ENCODE results near the gene KCNMA1.
A peak's percentile ranks its signal among the peaks of the same experiment; 100 is the strongest.

Gene KCNMA1

DNA sequence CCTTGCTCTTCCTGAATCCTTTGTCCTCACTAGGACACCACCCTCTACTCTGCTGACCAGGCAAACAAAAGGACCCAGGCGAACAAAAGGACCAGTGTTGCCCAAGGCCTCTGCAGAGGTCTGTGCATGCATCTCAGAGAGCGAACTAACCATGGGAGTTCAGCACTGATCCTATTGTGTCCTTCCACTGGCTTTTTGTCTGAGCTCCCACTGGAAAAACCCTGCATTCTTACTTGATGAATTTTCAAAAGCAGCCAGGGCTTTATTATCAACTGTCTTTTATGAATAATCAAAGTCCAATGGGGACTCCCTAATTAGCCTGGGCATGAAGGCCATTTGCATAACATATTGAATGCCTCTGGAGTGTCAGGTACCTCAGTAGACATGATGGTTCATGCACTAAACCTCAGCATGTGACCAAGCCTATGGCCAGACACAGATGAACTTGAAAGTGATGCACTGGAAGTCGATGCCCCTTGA lies 140.6 kb downstream of the KCNMA1 start:
- no peak for TF ChIP-seq TAF1 (IDR thresholded peaks at IDR 0.05; ENCODE audit: low read depth)
- TF ChIP-seq RAD21 (IDR thresholded peaks at IDR 0.05; ENCODE audit: low read depth) = no peak
- TF ChIP-seq NFIC (IDR thresholded peaks at IDR 0.05) = no peak
- TF ChIP-seq, protein P1, sequence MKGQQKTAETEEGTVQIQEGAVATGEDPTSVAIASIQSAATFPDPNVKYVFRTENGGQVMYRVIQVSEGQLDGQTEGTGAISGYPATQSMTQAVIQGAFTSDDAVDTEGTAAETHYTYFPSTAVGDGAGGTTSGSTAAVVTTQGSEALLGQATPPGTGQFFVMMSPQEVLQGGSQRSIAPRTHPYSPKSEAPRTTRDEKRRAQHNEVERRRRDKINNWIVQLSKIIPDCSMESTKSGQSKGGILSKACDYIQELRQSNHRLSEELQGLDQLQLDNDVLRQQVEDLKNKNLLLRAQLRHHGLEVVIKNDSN (IDR thresholded peaks at IDR 0.05) = no peak
- TF ChIP-seq EP300 (IDR thresholded peaks at IDR 0.05; ENCODE audit: borderline replicate concordance) = no peak
- TF ChIP-seq EGR1 (IDR thresholded peaks at IDR 0.05) = no peak

DNA sequence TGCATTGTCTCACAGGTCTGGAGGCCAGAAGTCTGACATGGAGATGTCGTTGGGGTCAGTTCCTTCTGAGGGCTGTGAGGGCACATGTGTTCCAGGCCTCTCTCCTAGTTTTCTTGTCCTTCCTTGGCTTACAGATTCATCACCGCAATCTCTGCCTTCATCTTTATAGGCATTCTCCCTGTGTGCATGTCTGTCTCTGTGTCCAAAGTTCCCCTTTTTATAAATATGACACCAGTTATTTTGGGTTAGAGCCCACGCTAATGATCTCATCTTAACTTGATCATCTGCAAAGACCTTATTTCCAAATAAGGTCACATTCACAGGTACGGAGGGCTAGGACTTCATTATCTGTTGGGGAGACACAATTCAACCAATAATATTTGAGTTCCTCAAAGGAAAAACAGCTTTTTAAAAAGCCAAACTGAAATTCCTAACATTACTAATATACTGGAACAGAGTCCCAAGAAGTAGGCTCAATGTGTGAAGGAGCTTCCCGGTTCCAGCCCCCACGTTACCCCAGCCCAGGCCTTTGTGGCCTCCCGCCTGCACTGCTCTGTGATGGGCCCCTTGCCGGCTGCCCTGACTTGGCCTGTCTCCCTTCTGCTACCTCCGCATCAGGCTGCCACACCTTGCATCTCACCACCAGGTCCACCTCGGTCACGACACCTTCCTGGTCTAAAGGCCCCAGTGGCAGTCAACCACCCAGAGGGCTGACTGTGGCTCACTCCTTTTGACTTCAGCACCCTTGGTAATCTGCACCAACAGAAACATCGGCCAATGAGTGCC lies 142.7 kb downstream of the KCNMA1 start:
- TF ChIP-seq CREB1 (IDR thresholded peaks at IDR 0.05; ENCODE audit: low read depth) = no peak
- TF ChIP-seq TCF12 (IDR thresholded peaks at IDR 0.05; ENCODE audit: low read depth) = no peak
- TF ChIP-seq CEBPB (IDR thresholded peaks at IDR 0.05) = no peak
- TF ChIP-seq EP300 (IDR thresholded peaks at IDR 0.05; ENCODE audit: borderline replicate concordance) = no peak
- TF ChIP-seq YY1 (IDR thresholded peaks at IDR 0.05; ENCODE audit: low read depth) = no peak
- no peak for TF ChIP-seq ZBTB7A (IDR thresholded peaks at IDR 0.05; ENCODE audit: low read depth)
- TF ChIP-seq NFIC (IDR thresholded peaks at IDR 0.05) = no peak
- TF ChIP-seq FOXM1 (IDR thresholded peaks at IDR 0.05; ENCODE audit: borderline replicate concordance, low read depth) = no peak
- TF ChIP-seq, protein P2, sequence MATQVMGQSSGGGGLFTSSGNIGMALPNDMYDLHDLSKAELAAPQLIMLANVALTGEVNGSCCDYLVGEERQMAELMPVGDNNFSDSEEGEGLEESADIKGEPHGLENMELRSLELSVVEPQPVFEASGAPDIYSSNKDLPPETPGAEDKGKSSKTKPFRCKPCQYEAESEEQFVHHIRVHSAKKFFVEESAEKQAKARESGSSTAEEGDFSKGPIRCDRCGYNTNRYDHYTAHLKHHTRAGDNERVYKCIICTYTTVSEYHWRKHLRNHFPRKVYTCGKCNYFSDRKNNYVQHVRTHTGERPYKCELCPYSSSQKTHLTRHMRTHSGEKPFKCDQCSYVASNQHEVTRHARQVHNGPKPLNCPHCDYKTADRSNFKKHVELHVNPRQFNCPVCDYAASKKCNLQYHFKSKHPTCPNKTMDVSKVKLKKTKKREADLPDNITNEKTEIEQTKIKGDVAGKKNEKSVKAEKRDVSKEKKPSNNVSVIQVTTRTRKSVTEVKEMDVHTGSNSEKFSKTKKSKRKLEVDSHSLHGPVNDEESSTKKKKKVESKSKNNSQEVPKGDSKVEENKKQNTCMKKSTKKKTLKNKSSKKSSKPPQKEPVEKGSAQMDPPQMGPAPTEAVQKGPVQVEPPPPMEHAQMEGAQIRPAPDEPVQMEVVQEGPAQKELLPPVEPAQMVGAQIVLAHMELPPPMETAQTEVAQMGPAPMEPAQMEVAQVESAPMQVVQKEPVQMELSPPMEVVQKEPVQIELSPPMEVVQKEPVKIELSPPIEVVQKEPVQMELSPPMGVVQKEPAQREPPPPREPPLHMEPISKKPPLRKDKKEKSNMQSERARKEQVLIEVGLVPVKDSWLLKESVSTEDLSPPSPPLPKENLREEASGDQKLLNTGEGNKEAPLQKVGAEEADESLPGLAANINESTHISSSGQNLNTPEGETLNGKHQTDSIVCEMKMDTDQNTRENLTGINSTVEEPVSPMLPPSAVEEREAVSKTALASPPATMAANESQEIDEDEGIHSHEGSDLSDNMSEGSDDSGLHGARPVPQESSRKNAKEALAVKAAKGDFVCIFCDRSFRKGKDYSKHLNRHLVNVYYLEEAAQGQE (IDR thresholded peaks at IDR 0.05; ENCODE audit: low read depth) = no peak
- TF ChIP-seq TEAD4 (IDR thresholded peaks at IDR 0.05) = no peak
- TF ChIP-seq EGR1 (IDR thresholded peaks at IDR 0.05) = no peak
- TF ChIP-seq, protein P3, sequence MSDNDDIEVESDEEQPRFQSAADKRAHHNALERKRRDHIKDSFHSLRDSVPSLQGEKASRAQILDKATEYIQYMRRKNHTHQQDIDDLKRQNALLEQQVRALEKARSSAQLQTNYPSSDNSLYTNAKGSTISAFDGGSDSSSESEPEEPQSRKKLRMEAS (IDR thresholded peaks at IDR 0.05) = no peak
- no peak for TF ChIP-seq TAF1 (IDR thresholded peaks at IDR 0.05; ENCODE audit: low read depth)
- TF ChIP-seq RAD21 (IDR thresholded peaks at IDR 0.05; ENCODE audit: low read depth) = no peak
- TF ChIP-seq, protein P1 (IDR thresholded peaks at IDR 0.05) = no peak

DNA sequence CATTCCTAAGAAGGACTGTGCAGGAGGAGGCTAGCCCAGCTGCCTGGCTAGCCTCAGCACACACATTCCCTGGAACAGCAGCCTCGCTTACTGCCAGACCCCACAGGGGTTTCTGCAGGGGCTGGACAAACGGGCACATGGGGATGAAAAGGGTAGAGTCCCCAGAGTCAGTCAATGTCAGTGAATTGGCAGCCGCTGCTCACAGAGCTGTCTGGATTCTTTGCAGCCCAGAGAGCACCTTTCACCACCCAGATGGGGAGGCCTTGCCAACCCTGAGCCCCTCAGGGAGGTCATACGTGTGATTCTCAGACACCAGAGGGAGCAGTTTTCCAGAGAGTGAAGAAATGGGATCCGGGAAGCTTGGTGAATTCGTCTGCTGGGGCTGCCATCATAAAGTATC lies 143.3 kb downstream of the KCNMA1 start:
- peak; percentile 71 for TF ChIP-seq RAD21 (IDR thresholded peaks at IDR 0.05; ENCODE audit: low read depth)
- no peak for TF ChIP-seq TCF12 (IDR thresholded peaks at IDR 0.05; ENCODE audit: low read depth)

DNA sequence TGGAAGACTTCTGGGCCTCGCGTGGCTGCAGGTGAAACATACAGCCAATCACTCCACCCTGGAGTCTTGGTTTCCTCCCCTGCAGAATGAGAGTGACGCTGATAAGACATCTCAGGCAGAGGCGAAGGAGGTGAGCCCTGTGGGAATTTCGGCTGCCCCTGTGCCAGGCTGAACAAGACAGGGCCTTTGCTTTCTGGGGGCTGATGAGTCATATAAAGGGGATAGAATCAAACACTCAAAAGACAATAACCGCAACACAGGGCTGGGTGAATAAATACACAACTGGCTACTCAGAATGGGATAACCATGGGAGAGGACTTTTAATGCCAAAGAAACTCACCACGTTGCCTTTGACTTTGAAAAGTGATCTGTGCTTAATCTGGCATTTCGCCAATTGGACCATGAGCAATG lies 143.8 kb downstream of the KCNMA1 start:
- TF ChIP-seq ZBTB7A (IDR thresholded peaks at IDR 0.05; ENCODE audit: low read depth) = no peak

DNA sequence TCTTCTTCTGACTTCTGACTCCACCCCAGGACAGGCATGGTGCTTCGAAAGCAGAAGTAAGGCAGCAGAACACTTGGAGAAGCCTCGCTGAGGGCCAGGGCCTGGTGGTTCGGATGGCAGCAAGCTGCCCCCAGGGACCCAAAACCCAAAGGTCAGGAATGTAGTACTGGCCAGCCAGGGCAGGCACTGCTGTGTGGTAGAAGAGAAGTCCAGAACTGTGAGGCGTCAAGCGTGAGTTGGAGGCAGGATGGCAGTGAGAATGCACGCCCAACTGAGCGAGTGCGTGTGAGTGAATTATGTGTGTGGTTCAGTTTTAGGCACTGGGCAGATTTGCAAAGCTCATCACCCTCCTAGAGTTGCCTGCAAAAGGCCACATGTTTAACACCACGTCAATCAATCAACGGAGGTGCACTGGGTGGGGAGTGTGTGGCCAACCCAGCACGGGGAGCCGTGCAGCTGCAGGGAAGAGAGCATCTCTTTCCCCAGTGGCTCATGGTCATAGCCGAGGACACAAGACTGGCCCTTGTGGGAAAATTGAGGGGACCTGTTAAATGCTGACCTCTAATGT lies 144.3 kb downstream of the KCNMA1 start:
- TF ChIP-seq TAF1 (IDR thresholded peaks at IDR 0.05; ENCODE audit: low read depth) = no peak
- no peak for TF ChIP-seq YY1 (IDR thresholded peaks at IDR 0.05; ENCODE audit: low read depth)
- TF ChIP-seq, protein P2 (IDR thresholded peaks at IDR 0.05; ENCODE audit: low read depth) = no peak
- TF ChIP-seq, protein P3 (IDR thresholded peaks at IDR 0.05) = no peak
- TF ChIP-seq ZBTB7A (IDR thresholded peaks at IDR 0.05; ENCODE audit: low read depth) = no peak
- TF ChIP-seq NFIC (IDR thresholded peaks at IDR 0.05) = no peak
- no peak for TF ChIP-seq TCF12 (IDR thresholded peaks at IDR 0.05; ENCODE audit: low read depth)
- TF ChIP-seq, protein P1 (IDR thresholded peaks at IDR 0.05) = no peak
- no peak for TF ChIP-seq RAD21 (IDR thresholded peaks at IDR 0.05; ENCODE audit: low read depth)
- TF ChIP-seq FOXM1 (IDR thresholded peaks at IDR 0.05; ENCODE audit: borderline replicate concordance, low read depth) = no peak
- no peak for TF ChIP-seq CEBPB (IDR thresholded peaks at IDR 0.05)
- TF ChIP-seq CREB1 (IDR thresholded peaks at IDR 0.05; ENCODE audit: low read depth) = no peak
- TF ChIP-seq TEAD4 (IDR thresholded peaks at IDR 0.05) = no peak
- no peak for TF ChIP-seq EP300 (IDR thresholded peaks at IDR 0.05; ENCODE audit: borderline replicate concordance)
- no peak for TF ChIP-seq EGR1 (IDR thresholded peaks at IDR 0.05)

All from Ishikawa (cell line).